GM23338 (cell line): ENCODE results near the gene C5orf24. TPM values are rescaled to one million over a fixed set of nuclear protein-coding genes. Genes with fewer than 3 reads are reported as not detected.

ENCODE experiments used
- ATAC-seq: fragments of 200-7000 bp; cut with Tn5 transposase; 3 replicates; pipeline ENCODE4 v1.9.1; 2020
- DNase-seq: peaks from one replicate; pipeline ENCODE4 v3.0.0-alpha.2; 2015; ENCODE audit warnings: low spot score
- H2AFZ ChIP-seq: fragments of 200-600 bp; sonication (generic); 2 replicates; pipeline ENCODE4 v1.8.0; 2016; ENCODE audit warnings: antibody characterized with exemption, mild to moderate bottlenecking, moderate library complexity
- H3F3A ChIP-seq: fragments of 200-600 bp; sonication (generic); replicated peaks from 2 replicates; pipeline ENCODE4 v1.8.0; 2017; ENCODE audit warnings: antibody characterized with exemption, mixed run types, low read depth
- H3K27ac ChIP-seq: fragments of 200-600 bp; sonication (generic); 2 replicates; pipeline ENCODE4 v1.6.1; 2016; ENCODE audit warnings: low read depth
- H3K27me3 ChIP-seq: fragments of 200-600 bp; sonication (generic); 2 replicates; pipeline ENCODE4 v1.8.0; 2016; ENCODE audit warnings: mild to moderate bottlenecking, mixed run types, moderate library complexity; ENCODE audit not compliant: insufficient read depth
- H3K36me3 ChIP-seq: fragments of 200-600 bp; sonication (generic); 2 replicates; pipeline ENCODE4 v1.8.0; 2016; ENCODE audit warnings: mild to moderate bottlenecking; ENCODE audit not compliant: insufficient read depth
- H3K4me1 ChIP-seq: fragments of 200-600 bp; sonication (generic); 2 replicates; pipeline ENCODE4 v1.8.0; 2016; ENCODE audit warnings: mild to moderate bottlenecking, moderate library complexity; ENCODE audit not compliant: insufficient read depth
- H3K4me2 ChIP-seq: fragments of 200-600 bp; sonication (generic); 2 replicates; pipeline ENCODE4 v1.7.1; 2017; ENCODE audit warnings: mixed run types
- H3K4me3 ChIP-seq: fragments of 200-600 bp; sonication (generic); 2 replicates; pipeline ENCODE4 v1.6.1; 2016; ENCODE audit warnings: mixed run types
- H3K79me2 ChIP-seq: fragments of 200-600 bp; sonication (generic); replicated peaks from 2 replicates; pipeline ENCODE4 v1.8.0; 2017; ENCODE audit warnings: mild to moderate bottlenecking; ENCODE audit not compliant: insufficient read depth
- H3K9me2 ChIP-seq: fragments of 200-600 bp; sonication (generic); 2 replicates; pipeline ENCODE4 v1.8.0; 2017; ENCODE audit not compliant: insufficient read depth
- H4K20me1 ChIP-seq: fragments of 200-600 bp; sonication (generic); replicated peaks from 2 replicates; pipeline ENCODE4 v1.8.0; 2017; ENCODE audit warnings: mild to moderate bottlenecking; ENCODE audit not compliant: insufficient read depth
- H3K27ac Mint-ChIP-seq: 2 replicates; pipeline ENCODE4 v1.8.0; 2020; ENCODE audit warnings: inconsistent platforms, mild to moderate bottlenecking, moderate library complexity, mixed read lengths
- H3K27me3 Mint-ChIP-seq: 3 replicates; pipeline ENCODE4 v1.8.0; 2022; ENCODE audit warnings: low read depth, mild to moderate bottlenecking, moderate library complexity, mixed read lengths, inconsistent platforms; ENCODE audit not compliant: insufficient read depth, poor library complexity
- H3K36me3 Mint-ChIP-seq: 3 replicates; pipeline ENCODE4 v1.8.0; 2021; ENCODE audit warnings: low read depth, mild to moderate bottlenecking, inconsistent platforms, moderate library complexity, mixed read lengths
- H3K4me1 Mint-ChIP-seq: 3 replicates; pipeline ENCODE4 v1.8.0; 2020; ENCODE audit warnings: mild to moderate bottlenecking, inconsistent platforms, mixed read lengths
- H3K4me3 Mint-ChIP-seq: 3 replicates; pipeline ENCODE4 v1.8.0; 2021; ENCODE audit warnings: moderate library complexity, mild to moderate bottlenecking, inconsistent platforms, mixed read lengths
- H3K9me3 Mint-ChIP-seq: 3 replicates; pipeline ENCODE4 v1.8.0; 2020; ENCODE audit warnings: moderate library complexity, mild to moderate bottlenecking, inconsistent platforms, mixed read lengths
- CREB1 ChIP-seq: fragments of 250-450 bp; sonication (Bioruptor Pico); IDR thresholded peaks from 2 replicates; pipeline ENCODE4 v1.5.0; 2020; ENCODE audit warnings: low read depth, mild to moderate bottlenecking, moderate library complexity
- CTCF ChIP-seq, 2 experiments: fragments of 200-600 bp in 1 of 2; sonication (generic) in 1 of 2; conservative IDR thresholded peaks; 2 replicates each; pipeline versions ENCODE4 v1.5.1 to v1.6.1; 2016 to 2017; ENCODE audit warnings: antibody characterized with exemption in 2 of 2, low read depth in 2 of 2, mild to moderate bottlenecking in 2 of 2, moderate library complexity in 1 of 2
- EZH2 ChIP-seq: fragments of 200-600 bp; sonication (generic); IDR thresholded peaks from one replicate; pipeline ENCODE4 v1.8.0; 2017; ENCODE audit warnings: antibody characterized with exemption, mild to moderate bottlenecking, low read depth; ENCODE audit not compliant: unreplicated experiment
- EZH2phosphoT487 ChIP-seq: fragments of 200-600 bp; sonication (generic); IDR thresholded peaks from one replicate; pipeline ENCODE4 v1.8.1; 2018; ENCODE audit warnings: antibody characterized with exemption; ENCODE audit not compliant: unreplicated experiment
- JUNB ChIP-seq: IDR thresholded peaks from one replicate; pipeline ENCODE4 v1.6.1; 2016; ENCODE audit warnings: antibody characterized with exemption; ENCODE audit not compliant: unreplicated experiment
- NANOG ChIP-seq: IDR thresholded peaks from 2 replicates; pipeline ENCODE4 v1.6.1; 2016; ENCODE audit warnings: antibody characterized with exemption, borderline replicate concordance
- STAT1 ChIP-seq: IDR thresholded peaks from one replicate; pipeline ENCODE4 v1.6.1; 2016; ENCODE audit warnings: antibody characterized with exemption; ENCODE audit not compliant: unreplicated experiment
- ZNF114 ChIP-seq: fragments of 250-450 bp; sonication (Bioruptor Pico); IDR thresholded peaks from 2 replicates; pipeline ENCODE4 v1.5.0; 2020; ENCODE audit warnings: mild to moderate bottlenecking, moderate library complexity
- polyA plus RNA-seq: library from polyadenylated mRNA; unstranded; fragments of >200 nt; fragmentation: Nextera tagmentation; extraction: Ambion mirVana; gene quantifications from 2 replicates; pipeline ENCODE4 v1.2.1, GENCODE V29; 2016
- total RNA-seq: library from RNA; depleted of rRNA; stranded (reverse); fragments of >200 nt; shearing (Covaris generic); gene quantifications from 2 replicates; pipeline ENCODE4 v1.2.3, GENCODE V29; 2014
- TF ChIP-seq, protein P1 (sequence below): IDR thresholded peaks from 2 replicates; pipeline ENCODE4 v1.6.1; 2016; ENCODE audit warnings: antibody characterized with exemption
- TF ChIP-seq, protein P2 (sequence below): fragments of 250-450 bp; sonication (Bioruptor Pico); IDR thresholded peaks from 2 replicates; pipeline ENCODE4 v1.5.0; 2020; ENCODE audit warnings: mild to moderate bottlenecking, moderate library complexity

Gene C5orf24
- total and polyA plus RNA-seq, 2 experiments from 2014 or later = 14.6 to 21.1 TPM

DNA sequence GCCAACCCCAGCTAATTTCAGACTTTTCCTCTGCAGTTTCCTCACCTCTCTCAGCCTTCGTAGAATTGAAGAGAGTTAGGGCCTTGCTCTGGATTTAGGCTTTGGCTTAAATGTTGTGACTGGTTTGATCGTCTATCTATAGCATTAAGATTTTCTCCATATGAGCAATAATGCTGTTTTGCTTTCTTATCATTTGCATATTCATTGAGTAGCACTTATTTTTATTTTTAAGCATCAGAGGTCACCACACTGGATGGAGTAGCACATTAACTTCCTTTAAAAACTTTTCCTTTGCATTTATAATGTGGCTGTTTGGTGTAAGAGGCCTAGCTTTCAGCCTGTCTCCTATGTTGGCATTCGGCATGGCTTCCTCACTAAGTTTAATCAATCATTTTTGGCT, 46.5 kb downstream of the C5orf24 start (continued):
- TF ChIP-seq EZH2phosphoT487 = no peak
- TF ChIP-seq EZH2 = no peak
- no peak for TF ChIP-seq ZNF114 (CRISPR knock-in tag)
- TF ChIP-seq, protein P1, sequence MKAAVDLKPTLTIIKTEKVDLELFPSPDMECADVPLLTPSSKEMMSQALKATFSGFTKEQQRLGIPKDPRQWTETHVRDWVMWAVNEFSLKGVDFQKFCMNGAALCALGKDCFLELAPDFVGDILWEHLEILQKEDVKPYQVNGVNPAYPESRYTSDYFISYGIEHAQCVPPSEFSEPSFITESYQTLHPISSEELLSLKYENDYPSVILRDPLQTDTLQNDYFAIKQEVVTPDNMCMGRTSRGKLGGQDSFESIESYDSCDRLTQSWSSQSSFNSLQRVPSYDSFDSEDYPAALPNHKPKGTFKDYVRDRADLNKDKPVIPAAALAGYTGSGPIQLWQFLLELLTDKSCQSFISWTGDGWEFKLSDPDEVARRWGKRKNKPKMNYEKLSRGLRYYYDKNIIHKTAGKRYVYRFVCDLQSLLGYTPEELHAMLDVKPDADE = no peak
- TF ChIP-seq STAT1 = no peak
- TF ChIP-seq JUNB = no peak

- Histone ChIP-seq H3K4me1 (no peaks in the 10 kb centered on the region), H3K79me2 (no peaks in the 10 kb centered on the region), H4K20me1 (no peaks in the 10 kb centered on the region; the same call in 1 of the 2 replicates), H3F3A (no peaks in the 10 kb centered on the region), H3K27me3 (no peaks in the 10 kb centered on the region), H3K27ac (no peak overlapping the region), H3K9me2 (no peaks in the 10 kb centered on the region), H3K4me3 (no peak overlapping the region), H3K4me2 (no peak overlapping the region), H2AFZ (no peak overlapping the region), H3K36me3 (peaks cover 4% of the 10 kb centered on the region; the same call in 1 of the 2 replicates)
- Mint-ChIP-seq H3K4me1 (peaks cover 9% of the 10 kb centered on the region; the same call in 2 of the 3 replicates), H3K4me3 (no peak overlapping the region), H3K9me3 (no peaks in the 10 kb centered on the region), H3K36me3 (peaks cover 10% of the 10 kb centered on the region; the same call in 2 of the 3 replicates), H3K27me3 (peaks cover 6% of the 10 kb centered on the region), H3K27ac (no peak overlapping the region)
- ATAC-seq (no peak), DNase-seq (no peak)
- TF ChIP-seq STAT1 (no peak), CTCF (conservative IDR thresholded peaks at IDR 0.05; ENCODE audit: low read depth in 2 of 2) (no peak), CREB1 (CRISPR knock-in tag) (no peak)
Observed at GRCh38 chr5:134892926-134893325, 47.2 kb downstream of the C5orf24 start.

GRCh38 chr5:134893748-134894505, 48.2 kb downstream of the C5orf24 start:
- Histone ChIP-seq H3K4me3 (no peak overlapping the region), H3K36me3 (peaks cover 4% of the 10 kb centered on the region; the same call in 1 of the 2 replicates), H3K4me2 (no peak overlapping the region), H3K9me2 (no peaks in the 10 kb centered on the region), H3K27ac (no peak overlapping the region), H3F3A (no peaks in the 10 kb centered on the region), H2AFZ (no peak overlapping the region), H4K20me1 (no peaks in the 10 kb centered on the region; the same call in 1 of the 2 replicates), H3K4me1 (no peaks in the 10 kb centered on the region), H3K79me2 (no peaks in the 10 kb centered on the region), H3K27me3 (no peaks in the 10 kb centered on the region)
- no peaks in the 10 kb centered on the region for H3K9me3 Mint-ChIP-seq
- peaks cover 8% of the 10 kb centered on the region; the same call in 2 of the 3 replicates for H3K36me3 Mint-ChIP-seq
- no peak overlapping the region for H3K4me3 Mint-ChIP-seq
- ATAC-seq (peak; percentile 53; the same call in 2 of the 3 replicates), DNase-seq (no peak)
- no peak overlapping the region; the same call in 1 of the 2 replicates for H3K27ac Mint-ChIP-seq
- H3K27me3 Mint-ChIP-seq = peaks cover 6% of the 10 kb centered on the region
- H3K4me1 Mint-ChIP-seq = peaks cover 9% of the 10 kb centered on the region; the same call in 2 of the 3 replicates
- no peak for TF ChIP-seq NANOG
- TF ChIP-seq EZH2phosphoT487 = no peak
- no peak for TF ChIP-seq EZH2
- no peak for TF ChIP-seq JUNB
- no peak for TF ChIP-seq CREB1 (CRISPR knock-in tag)
- TF ChIP-seq, protein P2, sequence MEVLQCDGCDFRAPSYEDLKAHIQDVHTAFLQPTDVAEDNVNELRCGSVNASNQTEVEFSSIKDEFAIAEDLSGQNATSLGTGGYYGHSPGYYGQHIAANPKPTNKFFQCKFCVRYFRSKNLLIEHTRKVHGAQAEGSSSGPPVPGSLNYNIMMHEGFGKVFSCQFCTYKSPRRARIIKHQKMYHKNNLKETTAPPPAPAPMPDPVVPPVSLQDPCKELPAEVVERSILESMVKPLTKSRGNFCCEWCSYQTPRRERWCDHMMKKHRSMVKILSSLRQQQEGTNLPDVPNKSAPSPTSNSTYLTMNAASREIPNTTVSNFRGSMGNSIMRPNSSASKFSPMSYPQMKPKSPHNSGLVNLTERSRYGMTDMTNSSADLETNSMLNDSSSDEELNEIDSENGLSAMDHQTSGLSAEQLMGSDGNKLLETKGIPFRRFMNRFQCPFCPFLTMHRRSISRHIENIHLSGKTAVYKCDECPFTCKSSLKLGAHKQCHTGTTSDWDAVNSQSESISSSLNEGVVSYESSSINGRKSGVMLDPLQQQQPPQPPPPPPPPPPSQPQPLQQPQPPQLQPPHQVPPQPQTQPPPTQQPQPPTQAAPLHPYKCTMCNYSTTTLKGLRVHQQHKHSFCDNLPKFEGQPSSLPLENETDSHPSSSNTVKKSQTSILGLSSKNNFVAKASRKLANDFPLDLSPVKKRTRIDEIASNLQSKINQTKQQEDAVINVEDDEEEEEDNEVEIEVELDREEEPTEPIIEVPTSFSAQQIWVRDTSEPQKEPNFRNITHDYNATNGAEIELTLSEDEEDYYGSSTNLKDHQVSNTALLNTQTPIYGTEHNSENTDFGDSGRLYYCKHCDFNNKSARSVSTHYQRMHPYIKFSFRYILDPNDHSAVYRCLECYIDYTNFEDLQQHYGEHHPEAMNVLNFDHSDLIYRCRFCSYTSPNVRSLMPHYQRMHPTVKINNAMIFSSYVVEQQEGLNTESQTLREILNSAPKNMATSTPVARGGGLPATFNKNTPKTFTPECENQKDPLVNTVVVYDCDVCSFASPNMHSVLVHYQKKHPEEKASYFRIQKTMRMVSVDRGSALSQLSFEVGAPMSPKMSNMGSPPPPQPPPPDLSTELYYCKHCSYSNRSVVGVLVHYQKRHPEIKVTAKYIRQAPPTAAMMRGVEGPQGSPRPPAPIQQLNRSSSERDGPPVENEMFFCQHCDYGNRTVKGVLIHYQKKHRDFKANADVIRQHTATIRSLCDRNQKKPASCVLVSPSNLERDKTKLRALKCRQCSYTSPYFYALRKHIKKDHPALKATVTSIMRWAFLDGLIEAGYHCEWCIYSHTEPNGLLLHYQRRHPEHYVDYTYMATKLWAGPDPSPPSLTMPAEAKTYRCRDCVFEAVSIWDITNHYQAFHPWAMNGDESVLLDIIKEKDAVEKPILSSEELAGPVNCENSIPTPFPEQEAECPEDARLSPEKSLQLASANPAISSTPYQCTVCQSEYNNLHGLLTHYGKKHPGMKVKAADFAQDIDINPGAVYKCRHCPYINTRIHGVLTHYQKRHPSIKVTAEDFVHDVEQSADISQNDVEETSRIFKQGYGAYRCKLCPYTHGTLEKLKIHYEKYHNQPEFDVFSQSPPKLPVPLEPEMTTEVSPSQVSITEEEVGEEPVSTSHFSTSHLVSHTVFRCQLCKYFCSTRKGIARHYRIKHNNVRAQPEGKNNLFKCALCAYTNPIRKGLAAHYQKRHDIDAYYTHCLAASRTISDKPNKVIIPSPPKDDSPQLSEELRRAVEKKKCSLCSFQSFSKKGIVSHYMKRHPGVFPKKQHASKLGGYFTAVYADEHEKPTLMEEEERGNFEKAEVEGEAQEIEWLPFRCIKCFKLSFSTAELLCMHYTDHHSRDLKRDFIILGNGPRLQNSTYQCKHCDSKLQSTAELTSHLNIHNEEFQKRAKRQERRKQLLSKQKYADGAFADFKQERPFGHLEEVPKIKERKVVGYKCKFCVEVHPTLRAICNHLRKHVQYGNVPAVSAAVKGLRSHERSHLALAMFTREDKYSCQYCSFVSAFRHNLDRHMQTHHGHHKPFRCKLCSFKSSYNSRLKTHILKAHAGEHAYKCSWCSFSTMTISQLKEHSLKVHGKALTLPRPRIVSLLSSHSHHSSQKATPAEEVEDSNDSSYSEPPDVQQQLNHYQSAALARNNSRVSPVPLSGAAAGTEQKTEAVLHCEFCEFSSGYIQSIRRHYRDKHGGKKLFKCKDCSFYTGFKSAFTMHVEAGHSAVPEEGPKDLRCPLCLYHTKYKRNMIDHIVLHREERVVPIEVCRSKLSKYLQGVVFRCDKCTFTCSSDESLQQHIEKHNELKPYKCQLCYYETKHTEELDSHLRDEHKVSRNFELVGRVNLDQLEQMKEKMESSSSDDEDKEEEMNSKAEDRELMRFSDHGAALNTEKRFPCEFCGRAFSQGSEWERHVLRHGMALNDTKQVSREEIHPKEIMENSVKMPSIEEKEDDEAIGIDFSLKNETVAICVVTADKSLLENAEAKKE = no peak
